Skeletal muscle cell (primary cell): ENCODE data around the gene CAPZB.
A peak's percentile ranks its signal among the peaks of the same experiment; 100 is the strongest.

Source experiments
- DNase-seq: peaks from one replicate; pipeline ENCODE4 v3.0.0-alpha.2; 2010; ENCODE audit warnings: low read depth
- H3K4me3 ChIP-seq: 2 replicates; pipeline ENCODE4 v1.5.1; 2011; ENCODE audit warnings: low read depth, mild to moderate bottlenecking, control low read depth, low read length, moderate library complexity

Gene CAPZB

DNA sequence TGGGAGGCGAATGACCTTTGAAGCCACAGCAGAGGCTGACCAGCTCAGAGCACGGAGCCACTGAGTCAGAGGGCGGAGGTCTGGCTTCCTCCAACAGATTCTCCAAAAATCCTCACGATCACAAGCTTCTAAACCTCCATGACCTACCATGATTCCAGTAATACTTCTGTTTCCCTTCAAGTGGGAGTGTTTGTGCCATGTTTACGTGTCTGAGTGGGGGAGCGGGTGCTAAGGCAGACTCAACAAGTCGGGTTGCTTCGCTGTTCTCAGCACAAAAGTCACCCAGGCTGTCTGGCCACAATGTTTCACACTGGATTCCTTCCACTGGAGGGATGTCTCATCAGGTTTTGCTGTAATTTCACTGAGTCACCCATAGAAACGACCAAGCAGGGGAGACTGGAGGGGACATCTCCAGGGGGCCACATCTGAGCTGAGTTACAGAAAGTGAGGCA, 87.0 kb downstream of the CAPZB start:
- DNase-seq: peak; percentile 76

DNA sequence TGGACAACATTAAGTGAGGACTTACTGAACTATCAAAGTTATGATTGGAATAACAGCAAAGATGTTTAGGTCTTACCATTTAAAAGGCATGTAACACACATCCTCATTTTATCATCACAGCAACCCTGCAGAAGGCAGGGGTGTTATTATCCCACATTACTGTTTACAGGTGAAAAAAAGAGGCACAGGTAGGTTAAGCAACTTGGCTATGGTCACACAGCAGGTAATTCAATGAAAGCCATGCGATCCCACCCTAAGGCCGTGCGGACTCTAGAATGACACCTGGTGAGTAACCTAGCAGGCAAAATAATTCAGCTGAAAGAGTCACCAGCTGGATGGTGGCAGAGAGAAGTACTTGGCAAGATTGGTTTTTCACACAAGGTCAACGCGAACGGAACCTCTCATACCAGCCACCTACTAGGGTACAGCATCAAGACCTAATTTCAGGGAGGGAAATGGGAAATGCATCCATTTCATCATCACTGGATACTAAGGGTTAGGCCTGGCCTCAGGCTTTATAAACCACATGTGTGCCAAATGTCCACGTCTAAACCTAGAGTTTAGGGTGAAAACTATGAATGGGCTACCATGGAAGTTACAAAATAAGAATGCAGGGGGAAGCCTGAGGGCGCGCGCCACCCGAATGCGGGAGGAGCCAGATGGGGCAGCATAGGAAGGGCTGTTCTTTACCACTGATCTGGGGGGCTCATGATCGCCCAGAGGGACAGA, 88.0 kb downstream of the CAPZB start:
- no peak overlapping the region for H3K4me3 ChIP-seq
- no peak for DNase-seq

More for the DNA sequence above, 87.0 kb downstream of the CAPZB start:
- no peak overlapping the region for H3K4me3 ChIP-seq

DNA sequence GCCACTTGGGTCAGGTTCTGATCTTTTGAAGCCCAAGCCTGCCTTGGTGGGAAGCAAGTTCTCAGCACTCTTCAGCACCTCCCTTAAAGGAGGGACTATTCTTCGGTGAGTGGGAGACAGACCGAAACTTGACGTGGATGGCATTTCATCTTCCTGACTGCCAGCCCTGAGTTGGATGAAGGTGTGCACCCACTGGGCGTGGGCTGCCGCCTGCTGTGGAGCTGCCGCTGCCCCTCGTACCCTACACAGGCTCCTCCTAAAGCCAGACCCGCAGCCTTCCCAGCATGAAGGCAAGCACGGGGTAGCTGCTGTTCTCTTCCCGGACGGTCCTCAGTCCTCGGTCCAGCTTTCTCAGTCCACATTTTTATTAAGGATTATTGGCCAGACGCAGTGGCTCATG, 89.1 kb downstream of the CAPZB start:
- DNase-seq: no peak

DNA sequence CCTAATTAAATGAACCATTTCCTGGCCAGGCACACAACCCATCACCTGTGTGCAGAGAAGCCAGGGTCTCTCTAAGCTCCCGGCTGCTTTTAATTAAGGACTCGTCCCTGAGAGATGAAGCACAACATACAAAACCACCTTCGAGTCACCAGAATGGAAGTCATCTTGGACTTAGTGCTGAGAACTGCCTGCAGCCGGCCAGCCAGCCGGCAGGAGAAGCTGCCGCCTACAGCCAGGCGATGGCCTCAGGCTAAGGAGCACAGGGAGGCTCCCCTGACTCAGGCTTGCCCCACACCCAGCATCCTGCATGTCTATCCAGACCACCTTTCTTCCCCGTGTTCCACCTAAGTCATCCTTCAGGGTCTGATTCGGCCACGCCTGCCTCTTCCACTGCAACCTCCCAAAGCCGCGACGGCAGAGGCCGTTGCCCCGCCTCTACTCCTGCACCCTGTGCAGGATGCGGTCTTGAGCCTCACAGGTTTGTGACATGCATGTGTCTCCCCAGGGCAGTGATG, 89.6 kb downstream of the CAPZB start:
- DNase-seq: no peak
- H3K4me3 ChIP-seq: no peak overlapping the region

More for the DNA sequence above, 89.1 kb downstream of the CAPZB start:
- H3K4me3 ChIP-seq: no peak overlapping the region

DNA sequence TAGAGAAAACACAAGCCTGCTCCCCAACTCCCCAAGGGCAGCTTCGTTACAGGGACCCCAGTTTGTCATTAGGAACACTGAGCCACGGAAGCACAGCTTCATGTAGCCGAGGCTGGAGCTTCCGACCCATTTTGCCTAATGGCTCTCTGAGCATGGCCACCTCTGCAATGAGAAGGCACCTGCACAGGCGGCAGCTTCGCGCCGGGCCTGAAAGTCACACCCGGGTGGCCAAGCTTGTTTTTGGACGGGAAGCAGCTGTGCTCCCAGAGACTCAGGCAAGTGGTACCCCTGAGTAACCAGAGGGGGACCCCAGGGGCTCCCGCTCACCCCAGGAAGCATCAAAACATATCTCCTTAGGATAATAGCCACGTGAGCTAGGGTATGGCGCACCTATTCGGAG, 92.3 kb downstream of the CAPZB start:
- H3K4me3 ChIP-seq: no peak overlapping the region
- no peak for DNase-seq

DNA sequence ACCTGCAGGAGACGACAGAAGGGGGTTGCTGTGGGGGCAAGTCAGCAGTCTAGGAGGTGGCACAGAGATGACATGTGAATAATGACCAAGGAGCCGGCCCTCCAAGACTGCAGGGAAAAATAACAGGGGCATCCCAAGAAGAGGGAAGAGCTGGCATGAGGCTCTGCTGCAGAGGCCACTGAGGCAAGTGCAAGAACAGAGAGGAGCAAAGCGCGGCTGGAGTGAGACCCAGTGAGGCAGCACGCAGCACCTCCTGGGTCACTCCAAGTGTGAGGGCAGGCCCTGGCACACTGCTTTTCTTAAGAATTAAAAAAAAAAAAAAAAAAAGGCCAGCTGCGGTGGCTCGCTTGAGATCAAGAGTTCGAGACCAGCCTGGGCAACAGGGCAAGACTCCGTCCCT, 93.1 kb downstream of the CAPZB start:
- H3K4me3 ChIP-seq: no peak overlapping the region
- DNase-seq: no peak

DNA sequence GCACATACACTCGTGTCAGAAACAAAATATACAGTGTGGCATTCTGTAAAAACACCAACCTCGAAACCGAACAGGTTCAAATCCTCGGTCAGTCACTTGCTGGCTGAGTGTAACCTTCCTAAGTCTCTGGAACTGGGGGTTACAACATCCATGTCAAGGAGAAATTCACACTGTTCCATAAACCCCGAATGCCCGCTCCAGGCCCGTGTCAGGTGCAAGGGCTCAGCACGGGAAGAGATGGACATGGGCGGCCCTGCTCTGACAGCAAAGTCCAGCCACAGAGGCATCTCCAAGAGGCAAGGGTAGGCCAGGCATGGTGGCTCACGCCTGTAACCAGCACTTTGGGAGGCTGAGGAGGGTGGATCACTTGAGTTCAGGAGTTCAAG, 93.8 kb downstream of the CAPZB start:
- DNase-seq: no peak
- no peak overlapping the region for H3K4me3 ChIP-seq

DNA sequence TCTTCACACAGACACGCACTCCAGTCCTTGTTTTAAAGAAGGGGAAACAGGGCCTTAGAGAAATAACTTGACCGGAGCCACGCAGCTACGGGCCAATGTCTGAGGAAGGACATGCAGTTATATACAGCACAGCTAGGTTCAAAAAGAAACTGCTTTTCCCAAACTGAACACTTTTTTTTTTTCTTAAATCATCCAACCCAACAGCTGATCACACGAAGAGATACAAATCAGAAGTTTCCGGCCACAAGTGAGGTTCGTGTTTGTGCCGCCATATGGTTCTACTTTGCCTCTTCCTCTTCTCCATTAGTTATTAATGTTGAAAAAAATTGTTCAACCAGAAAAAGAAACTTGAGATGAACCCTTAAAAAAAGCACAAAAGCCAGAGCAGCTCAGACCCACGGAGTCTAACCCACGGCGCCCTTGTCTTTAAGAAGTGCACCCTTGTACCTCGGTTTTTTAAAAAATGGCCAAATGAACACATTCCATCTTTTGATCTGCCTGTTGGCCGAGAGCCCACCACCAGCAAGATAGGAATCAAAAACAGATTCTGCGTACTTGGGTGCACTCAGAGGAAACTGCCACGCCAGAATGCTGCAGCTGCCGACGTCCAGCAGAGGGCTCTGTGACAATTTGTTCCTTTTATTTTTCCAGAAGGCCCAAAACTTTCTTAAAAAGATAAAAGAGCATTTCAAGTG, 94.3 kb downstream of the CAPZB start:
- H3K4me3 ChIP-seq: peak overlapping the region; percentile 9
- peak; percentile 20 for DNase-seq

DNA sequence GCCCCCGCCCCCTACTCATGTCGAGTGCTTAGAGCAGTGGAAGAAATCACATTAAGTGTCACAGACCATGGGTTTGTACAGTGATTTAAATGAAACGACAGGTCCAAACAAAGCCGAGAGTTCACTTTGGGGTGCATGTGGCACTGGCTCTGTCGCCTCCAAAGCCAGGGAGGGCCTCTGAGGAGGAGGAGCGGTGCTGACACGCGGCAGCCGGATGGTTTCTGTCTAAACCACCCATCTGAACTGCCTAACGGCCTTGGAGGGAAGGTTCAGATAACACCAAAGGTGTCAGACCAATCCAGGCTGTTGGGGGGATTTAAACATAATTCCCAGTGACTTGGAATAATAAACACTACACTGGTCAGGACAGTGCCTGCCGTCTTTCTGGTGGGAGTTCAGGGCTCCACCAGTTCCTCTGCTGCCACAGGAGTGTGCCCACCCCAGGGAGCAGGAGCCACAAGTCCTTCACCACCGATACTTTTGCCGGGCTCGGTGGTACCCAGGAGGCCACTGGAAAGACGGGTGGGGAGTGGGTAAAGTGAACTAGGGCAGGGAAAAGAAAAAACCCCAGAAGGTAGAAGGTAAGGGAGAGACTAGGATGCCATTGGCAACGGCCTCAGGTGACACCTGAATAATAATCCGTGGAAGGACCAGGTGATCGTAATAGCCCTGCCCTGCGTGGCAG, 95.0 kb downstream of the CAPZB start:
- H3K4me3 ChIP-seq: no peak overlapping the region
- no peak for DNase-seq

DNA sequence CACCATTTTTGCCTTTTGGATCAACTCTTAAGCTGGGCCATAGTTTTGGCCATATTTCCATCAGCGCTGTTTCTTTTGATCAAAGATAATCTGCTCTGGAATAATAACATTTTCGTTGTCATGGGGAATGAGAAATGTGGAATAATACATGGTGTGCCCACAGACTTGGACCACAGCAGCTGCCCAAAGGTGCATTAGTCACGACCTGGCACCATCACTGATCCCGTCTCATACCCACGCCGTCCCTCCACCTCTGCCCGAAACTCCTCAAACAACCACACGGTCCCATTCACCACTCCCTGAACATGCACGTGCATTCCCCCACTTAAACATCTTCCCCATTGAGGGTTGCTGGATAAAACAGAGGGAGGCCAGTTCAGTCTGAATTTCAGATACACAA, 96.4 kb downstream of the CAPZB start:
- DNase-seq: no peak
- H3K4me3 ChIP-seq: no peak overlapping the region

DNA sequence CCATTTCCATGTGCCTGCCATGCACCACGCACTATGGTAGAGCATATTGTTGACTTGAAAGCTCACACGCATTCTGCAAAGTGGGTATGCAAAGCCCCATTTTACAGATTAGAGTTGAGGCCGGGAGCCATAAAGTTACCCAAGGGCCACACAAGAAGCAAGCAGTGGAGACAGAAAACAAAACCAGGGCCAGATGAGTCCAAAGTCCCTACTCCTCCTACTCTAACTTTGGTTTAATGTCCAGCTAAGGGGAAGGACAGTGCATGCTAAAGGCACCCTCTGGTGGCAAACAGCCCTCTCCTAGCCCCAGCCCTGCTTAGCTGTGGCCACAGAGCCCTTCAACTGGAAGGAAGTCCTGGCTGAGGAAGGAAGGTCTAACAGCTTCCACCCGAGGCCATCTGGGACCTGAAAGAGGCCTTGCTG, 98.3 kb downstream of the CAPZB start:
- no peak for DNase-seq
- no peak overlapping the region for H3K4me3 ChIP-seq

DNA sequence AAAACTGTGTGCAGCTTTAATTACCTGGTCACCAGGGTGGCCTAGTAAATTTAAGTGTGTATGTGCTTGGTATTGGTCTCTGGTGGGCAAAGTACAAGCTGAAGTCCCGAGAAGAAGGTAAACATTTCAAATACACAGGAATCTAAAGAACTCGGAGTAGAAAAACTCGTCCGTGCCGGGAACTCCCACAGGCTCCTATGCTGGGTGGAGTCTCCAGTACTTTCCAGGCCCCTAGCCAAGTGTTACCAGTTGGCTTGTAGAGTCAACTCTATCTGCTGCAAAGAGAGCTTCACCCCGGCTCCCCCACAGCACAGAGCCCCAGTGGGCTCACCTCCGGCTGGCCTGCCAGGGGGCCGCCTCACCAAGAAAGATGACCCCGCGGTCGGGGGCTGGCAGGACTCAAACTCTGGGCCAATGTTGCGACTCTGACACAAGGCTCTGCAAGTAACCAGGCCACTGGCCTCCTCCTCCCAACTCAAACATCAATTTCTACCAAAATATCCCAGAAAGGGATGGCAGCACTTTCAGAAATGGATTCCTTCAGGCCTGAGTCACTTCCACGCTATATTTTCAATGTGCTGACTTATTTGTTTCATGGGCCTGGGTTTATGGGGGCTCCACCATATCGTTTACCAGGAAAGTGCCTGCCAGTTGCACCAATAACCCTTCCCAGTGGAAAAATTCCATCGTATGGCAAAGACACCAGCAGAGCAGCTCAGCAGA, 99.3 kb downstream of the CAPZB start:
- DNase-seq: peak; percentile 36
- no peak overlapping the region for H3K4me3 ChIP-seq

DNA sequence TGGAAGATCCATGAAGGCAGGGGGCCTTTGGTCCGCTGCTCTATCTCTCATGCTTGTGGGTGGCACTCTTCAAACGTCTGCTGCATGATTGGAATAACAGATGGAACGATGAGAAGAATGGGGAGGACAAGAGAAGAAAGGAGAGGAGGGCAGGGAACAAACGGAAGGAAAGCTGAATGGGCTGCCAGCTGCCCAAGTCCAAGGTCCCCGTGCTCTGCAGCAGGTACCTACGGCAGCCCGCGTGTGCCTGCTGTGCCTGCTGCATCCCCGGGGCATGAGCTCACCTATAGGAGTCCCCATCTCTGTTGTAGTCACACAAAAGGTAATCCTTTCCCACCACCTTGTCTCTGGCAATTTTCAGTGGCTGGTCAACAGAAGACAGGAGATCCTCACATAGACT, 100.1 kb downstream of the CAPZB start:
- H3K4me3 ChIP-seq: no peak overlapping the region
- no peak for DNase-seq

DNA sequence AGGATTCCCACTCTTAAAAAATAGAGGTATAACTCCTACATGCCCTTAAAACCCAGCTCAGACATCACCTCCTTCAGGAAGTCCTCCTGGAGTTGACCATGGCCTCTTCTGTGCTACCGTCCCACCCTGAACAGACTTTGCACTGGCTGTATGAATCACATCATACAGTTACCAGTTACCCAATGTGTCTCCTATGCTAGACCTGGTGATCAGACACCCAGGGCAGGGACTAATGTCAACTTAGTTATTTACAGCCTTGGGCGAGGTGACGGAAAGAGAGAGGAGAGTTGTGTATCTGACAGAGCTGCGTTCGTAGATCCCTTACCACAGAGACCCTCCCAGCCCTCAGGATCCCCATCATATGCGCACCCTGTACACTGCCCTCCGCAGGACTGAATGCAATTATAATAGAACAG, 100.6 kb downstream of the CAPZB start:
- H3K4me3 ChIP-seq: no peak overlapping the region
- DNase-seq: no peak

DNA sequence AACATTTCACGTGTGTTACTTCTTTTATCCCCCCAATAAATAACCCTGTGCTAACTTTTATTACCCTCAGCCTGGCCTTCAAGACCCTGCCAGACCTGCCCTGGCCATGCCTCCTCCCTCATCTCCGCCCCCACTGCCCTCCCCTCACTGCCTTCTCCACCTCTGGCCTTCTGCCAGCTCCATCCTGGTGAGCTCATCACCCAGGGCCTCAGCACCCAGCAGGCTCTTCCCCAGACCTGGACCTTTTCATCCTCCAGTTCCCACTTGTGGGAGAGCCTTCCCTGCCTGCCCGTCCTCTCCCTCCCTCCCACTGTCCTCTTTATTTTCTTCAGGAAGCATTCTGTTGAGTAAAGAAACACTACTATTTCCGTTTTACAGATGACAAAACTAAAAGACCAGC, 101.2 kb downstream of the CAPZB start:
- no peak overlapping the region for H3K4me3 ChIP-seq
- DNase-seq: no peak

DNA sequence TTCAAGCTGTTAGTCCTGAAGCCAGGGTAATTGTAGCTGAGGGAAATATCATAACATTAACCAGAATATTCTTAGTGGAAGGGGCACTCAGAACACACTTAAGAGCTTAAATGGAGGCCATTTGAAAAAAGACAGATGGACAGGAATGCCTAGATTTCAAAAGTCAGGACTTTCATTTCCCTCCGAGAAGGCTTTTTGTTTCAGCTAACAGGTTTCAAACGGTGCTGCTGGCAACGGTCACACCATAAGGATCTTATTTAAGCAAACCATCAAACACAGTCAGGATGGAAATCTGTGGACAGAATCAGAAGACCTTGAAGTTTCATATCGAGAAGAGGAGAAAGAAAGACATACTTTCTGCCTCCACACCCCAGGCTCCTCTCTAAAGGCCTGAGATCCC, 103.1 kb downstream of the CAPZB start:
- no peak for DNase-seq
- H3K4me3 ChIP-seq: no peak overlapping the region

DNA sequence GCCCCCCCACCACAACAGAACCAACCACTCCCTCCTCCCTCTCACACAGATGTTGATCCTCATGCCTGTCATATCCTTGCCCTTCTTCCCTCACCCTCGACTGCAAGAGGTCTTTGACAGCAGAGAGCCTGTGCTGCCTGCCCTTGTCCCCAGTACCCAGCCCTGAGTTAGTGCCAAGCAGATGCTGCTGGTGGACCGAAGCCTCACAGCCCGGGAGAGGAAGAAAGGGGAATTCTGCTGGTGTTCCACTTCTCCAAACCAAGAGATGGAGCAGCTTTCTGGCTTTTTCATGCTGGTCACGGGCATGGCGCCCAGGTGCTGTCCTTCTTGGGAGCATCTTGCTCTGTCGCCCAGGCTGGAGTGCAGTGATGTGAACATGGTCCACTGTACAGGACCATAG, 104.1 kb downstream of the CAPZB start:
- DNase-seq: no peak

DNA sequence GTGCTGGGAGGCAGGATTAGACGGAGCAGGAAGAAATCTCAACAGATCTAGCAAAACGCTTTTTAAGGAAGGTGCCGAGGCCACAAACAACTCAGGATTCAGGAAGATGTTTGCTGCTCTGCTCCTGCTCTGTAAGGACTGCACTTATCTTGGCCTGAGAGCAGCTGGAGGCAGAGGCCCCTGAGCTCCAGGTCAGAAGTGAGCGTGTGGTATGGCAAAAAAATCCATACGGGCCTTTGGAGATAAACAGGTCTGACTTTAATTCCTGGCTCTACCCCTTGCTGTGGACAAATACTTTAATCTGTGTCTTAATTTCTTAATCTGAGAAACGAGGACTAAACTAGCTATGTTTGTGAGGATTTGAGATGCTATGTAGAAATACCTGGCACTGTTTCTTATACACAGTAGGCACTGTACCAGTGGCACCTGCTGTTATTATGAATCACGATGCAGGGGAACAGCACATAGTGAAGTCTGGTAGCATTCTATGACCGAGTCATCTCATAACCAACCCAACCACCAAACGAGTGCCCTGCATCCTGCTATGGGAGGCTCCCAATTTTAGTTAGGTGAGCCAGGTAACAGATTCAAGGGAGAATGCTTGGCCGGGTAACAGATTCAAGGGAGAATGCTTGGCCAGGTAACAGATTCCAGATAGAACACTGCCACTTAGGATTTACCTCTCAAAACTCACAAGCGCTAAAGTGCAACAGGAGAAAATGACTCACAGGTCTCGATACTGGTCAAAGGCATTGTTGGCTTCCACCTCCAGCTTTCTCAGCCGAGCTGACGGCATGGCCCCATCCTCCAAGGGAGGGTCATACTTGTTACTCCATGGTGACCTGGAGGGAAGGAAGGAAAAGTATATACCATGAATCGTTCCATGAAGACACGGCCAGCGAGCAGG, 107.3 kb downstream of the CAPZB start:
- no peak for DNase-seq
- H3K4me3 ChIP-seq: no peak overlapping the region

More for the DNA sequence above, 104.1 kb downstream of the CAPZB start:
- no peak overlapping the region for H3K4me3 ChIP-seq
